ENCODE measurements around the gene SHQ1.

The SHQ1 gene

GRCh38 chr3:72829701-72830100 lies 18.5 kb downstream of the SHQ1 start:
- no peak for TF ChIP-seq CTCF (IDR thresholded peaks at IDR 0.05; ENCODE audit: low read depth, low read length)
- Histone ChIP-seq H3K36me3 (peaks cover 5% of the 10 kb centered on the region; the same call in 1 of the 2 replicates), H3K27me3 (ENCODE audit: insufficient read depth, low read depth, severe bottlenecking) (no peaks in the 10 kb centered on the region), H3K9me3 (ENCODE audit: severe bottlenecking) (no peaks in the 10 kb centered on the region), H3K4me3 (ENCODE audit: low read depth, low read length) (no peak overlapping the region), H3K27ac (no peak overlapping the region)
- no peak for DNase-seq

- no peak for DNase-seq
- no peak for TF ChIP-seq CTCF (IDR thresholded peaks at IDR 0.05; ENCODE audit: low read depth, low read length)
- H3K4me3 ChIP-seq (ENCODE audit: low read depth, low read length), result no peak overlapping the region
- no peaks in the 10 kb centered on the region for H3K9me3 ChIP-seq (ENCODE audit: severe bottlenecking)
- H3K36me3 ChIP-seq, result peaks cover 8% of the 10 kb centered on the region
- no peak overlapping the region for H3K27ac ChIP-seq
- no peaks in the 10 kb centered on the region for H3K27me3 ChIP-seq (ENCODE audit: insufficient read depth, low read depth, severe bottlenecking)
These were observed 27.0 kb downstream of the SHQ1 start for GRCh38 chr3:72821161-72821781.

GRCh38 chr3:72820415-72820814 lies 27.8 kb downstream of the SHQ1 start:
- Histone ChIP-seq H3K27me3 (ENCODE audit: insufficient read depth, low read depth, severe bottlenecking) (no peaks in the 10 kb centered on the region), H3K4me3 (ENCODE audit: low read depth, low read length) (no peak overlapping the region), H3K27ac (no peak overlapping the region), H3K36me3 (peaks cover 8% of the 10 kb centered on the region), H3K9me3 (ENCODE audit: severe bottlenecking) (no peaks in the 10 kb centered on the region)
- no peak for TF ChIP-seq CTCF (IDR thresholded peaks at IDR 0.05; ENCODE audit: low read depth, low read length)
- no peak for DNase-seq

- Histone ChIP-seq H3K36me3 (peaks cover 8% of the 10 kb centered on the region), H3K27ac (no peak overlapping the region), H3K27me3 (ENCODE audit: insufficient read depth, low read depth, severe bottlenecking) (no peaks in the 10 kb centered on the region), H3K9me3 (ENCODE audit: severe bottlenecking) (no peaks in the 10 kb centered on the region), H3K4me3 (ENCODE audit: low read depth, low read length) (no peak overlapping the region)
- TF ChIP-seq CTCF (IDR thresholded peaks at IDR 0.05; ENCODE audit: low read depth, low read length), result no peak
- no peak for DNase-seq
These were observed 29.3 kb downstream of the SHQ1 start for GRCh38 chr3:72818905-72819304.

GRCh38 chr3:72818092-72818773 lies 30.0 kb downstream of the SHQ1 start:
- H3K4me3 ChIP-seq (ENCODE audit: low read depth, low read length), result no peak overlapping the region
- TF ChIP-seq CTCF (IDR thresholded peaks at IDR 0.05; ENCODE audit: low read depth, low read length), result peak; percentile 52
- no peaks in the 10 kb centered on the region for H3K27me3 ChIP-seq (ENCODE audit: insufficient read depth, low read depth, severe bottlenecking)
- DNase-seq, result peak; percentile 27
- no peaks in the 10 kb centered on the region for H3K9me3 ChIP-seq (ENCODE audit: severe bottlenecking)
- peaks cover 3% of the 10 kb centered on the region for H3K36me3 ChIP-seq
- H3K27ac ChIP-seq, result no peak overlapping the region

Data from WERI-Rb-1 (cell line).